ENCODE measurements around the gene DDB1. TPM values are rescaled to one million over a fixed set of nuclear protein-coding genes. Genes with fewer than 3 reads are reported as not detected.

Gene DDB1
- total and polyA plus RNA-seq, 10 of the 15 experiments (the other 5 are each of a cell fraction or from before 2014, with no cell fraction given): 136 to 272 (median 216) TPM

GRCh38 chr11:61332797-61333549 lies at the start of gene DDB1, which contains the start of gene TKFC (continued):
- peak; percentile 37; the same call in 1 of the 2 replicates for TF ChIP-seq ELK1 (IDR thresholded peaks at IDR 0.05; ENCODE audit: low read depth, low read length)
- peak; percentile 30 for TF ChIP-seq BCL3 (IDR thresholded peaks at IDR 0.05; ENCODE audit: borderline replicate concordance, insufficient read depth, low read depth, low read length, poor library complexity, severe bottlenecking)
- no peak for TF ChIP-seq MYB (IDR thresholded peaks at IDR 0.05; ENCODE audit: borderline replicate concordance, low read depth, low read length)
- 0 out of 2 replicates have a peak, but pooled peaks have one; percentile 64 for TF ChIP-seq TBL1XR1 (IDR thresholded peaks at IDR 0.05; ENCODE audit: low read depth, low read length)
- no peak for TF ChIP-seq NFIC (IDR thresholded peaks at IDR 0.05; ENCODE audit: low read depth, low read length)
- TF ChIP-seq PRDM15 (CRISPR knock-in tag; IDR thresholded peaks at IDR 0.05): no peak
- peak; percentile 91 for TF ChIP-seq POLR2AphosphoS5 (IDR thresholded peaks at IDR 0.05; ENCODE audit: low read length)
- TF ChIP-seq ZNF207 (IDR thresholded peaks at IDR 0.05; ENCODE audit: borderline replicate concordance): no peak; the same call in none of the 2 replicates
- TF ChIP-seq TCF3 (IDR thresholded peaks at IDR 0.05; ENCODE audit: borderline replicate concordance, insufficient read depth, low read depth, low read length): peak; percentile 90
- TF ChIP-seq HCFC1 (IDR thresholded peaks at IDR 0.05; ENCODE audit: low read length): peak; percentile 64
- TF ChIP-seq IRF3 (IDR thresholded peaks at IDR 0.05): no peak
- no peak for TF ChIP-seq ZSCAN29 (IDR thresholded peaks at IDR 0.05)
- TF ChIP-seq MXI1 (IDR thresholded peaks at IDR 0.05; ENCODE audit: low read depth, low read length): peak; percentile 93
- TF ChIP-seq RFX5 (IDR thresholded peaks at IDR 0.05; ENCODE audit: low read depth, low read length): no peak
- no peak for TF ChIP-seq SPI1 (IDR thresholded peaks at IDR 0.05; ENCODE audit: borderline replicate concordance, insufficient read depth, low read depth, low read length)
- TF ChIP-seq CEBPB (IDR thresholded peaks at IDR 0.05; ENCODE audit: borderline replicate concordance in 1 of 2, low read depth in 2 of 2, low read length in 2 of 2): no peak
- no peak for TF ChIP-seq ZNF592 (IDR thresholded peaks at IDR 0.05)

All from GM12878 (cell line).